ENCODE data around the gene MYRF.

MYRF gene

GRCh38 chr11:61709110-61709509 lies 43.3 kb upstream of the MYRF start:
- Mint-ChIP-seq H3K36me3 (ENCODE audit: low read depth) (no peaks in the 10 kb centered on the region), H3K4me1 (peaks cover 18% of the 10 kb centered on the region), H3K4me3 (no peak overlapping the region), H3K27ac (no peak overlapping the region), H3K9me3 (no peaks in the 10 kb centered on the region), H3K27me3 (ENCODE audit: low read depth) (peaks cover 20% of the 10 kb centered on the region)
- TF ChIP-seq CTCF (IDR thresholded peaks at IDR 0.05; ENCODE audit: unreplicated experiment in 3 of 3): no peak

DNA sequence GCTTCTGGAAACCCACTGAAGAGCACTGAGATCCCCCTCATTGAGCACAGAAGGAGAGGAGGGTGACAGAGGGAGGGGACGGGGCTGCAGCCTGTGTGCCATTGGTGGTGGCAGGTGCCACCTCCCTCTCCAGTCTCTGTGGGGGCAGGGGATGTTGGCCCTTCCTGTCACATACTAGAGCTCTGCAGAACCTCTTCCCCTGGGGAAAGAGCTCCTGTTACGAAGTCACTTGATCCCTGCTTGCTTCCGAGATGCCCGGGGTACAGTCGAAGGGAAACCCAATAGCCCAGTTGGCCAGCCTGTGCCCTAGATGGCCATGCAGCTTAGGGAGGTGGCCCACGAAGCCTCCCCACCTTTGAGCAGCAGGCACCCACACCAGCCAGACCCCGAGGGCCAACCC lies 42.9 kb upstream of the MYRF start:
- TF ChIP-seq CTCF (IDR thresholded peaks at IDR 0.05; ENCODE audit: unreplicated experiment in 3 of 3): no peak
- H3K27ac Mint-ChIP-seq: no peak overlapping the region
- no peak overlapping the region for H3K4me3 Mint-ChIP-seq
- peaks cover 18% of the 10 kb centered on the region for H3K4me1 Mint-ChIP-seq
- peaks cover 22% of the 10 kb centered on the region for H3K27me3 Mint-ChIP-seq (ENCODE audit: low read depth)
- no peaks in the 10 kb centered on the region for H3K36me3 Mint-ChIP-seq (ENCODE audit: low read depth)
- no peaks in the 10 kb centered on the region for H3K9me3 Mint-ChIP-seq

DNA sequence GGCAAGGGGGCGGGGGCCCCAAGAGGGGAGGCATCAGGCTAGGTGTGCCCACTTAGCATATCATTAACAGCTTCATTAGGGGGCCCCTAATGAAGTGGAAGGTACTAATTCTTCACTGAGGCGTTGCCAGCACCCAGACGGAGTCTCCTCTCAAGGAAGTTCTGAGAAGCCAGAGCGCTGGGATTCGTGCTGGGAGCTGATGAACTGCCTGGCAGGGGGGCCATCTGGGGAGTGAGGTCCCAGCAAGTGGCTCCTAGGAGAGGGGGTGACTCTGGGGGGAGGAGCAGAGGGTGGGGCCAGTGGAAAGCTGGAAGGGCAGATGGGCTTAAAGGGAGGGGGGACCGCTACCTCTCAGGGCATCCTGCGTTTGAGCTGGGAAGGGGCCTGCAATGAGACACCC lies 42.4 kb upstream of the MYRF start:
- no peak overlapping the region for H3K27ac Mint-ChIP-seq
- H3K36me3 Mint-ChIP-seq (ENCODE audit: low read depth): no peaks in the 10 kb centered on the region
- H3K4me1 Mint-ChIP-seq: peaks cover 18% of the 10 kb centered on the region
- TF ChIP-seq CTCF (IDR thresholded peaks at IDR 0.05; ENCODE audit: unreplicated experiment in 3 of 3): no peak
- peaks cover 22% of the 10 kb centered on the region for H3K27me3 Mint-ChIP-seq (ENCODE audit: low read depth)
- H3K9me3 Mint-ChIP-seq: no peaks in the 10 kb centered on the region
- no peak overlapping the region for H3K4me3 Mint-ChIP-seq

GRCh38 chr11:61711037-61711436 lies 41.4 kb upstream of the MYRF start:
- Mint-ChIP-seq H3K36me3 (ENCODE audit: low read depth) (no peaks in the 10 kb centered on the region), H3K9me3 (no peaks in the 10 kb centered on the region), H3K4me3 (no peak overlapping the region), H3K27me3 (ENCODE audit: low read depth) (peaks cover 15% of the 10 kb centered on the region), H3K27ac (no peak overlapping the region), H3K4me1 (peaks cover 10% of the 10 kb centered on the region)
- TF ChIP-seq CTCF (IDR thresholded peaks at IDR 0.05; ENCODE audit: unreplicated experiment in 3 of 3): no peak

DNA sequence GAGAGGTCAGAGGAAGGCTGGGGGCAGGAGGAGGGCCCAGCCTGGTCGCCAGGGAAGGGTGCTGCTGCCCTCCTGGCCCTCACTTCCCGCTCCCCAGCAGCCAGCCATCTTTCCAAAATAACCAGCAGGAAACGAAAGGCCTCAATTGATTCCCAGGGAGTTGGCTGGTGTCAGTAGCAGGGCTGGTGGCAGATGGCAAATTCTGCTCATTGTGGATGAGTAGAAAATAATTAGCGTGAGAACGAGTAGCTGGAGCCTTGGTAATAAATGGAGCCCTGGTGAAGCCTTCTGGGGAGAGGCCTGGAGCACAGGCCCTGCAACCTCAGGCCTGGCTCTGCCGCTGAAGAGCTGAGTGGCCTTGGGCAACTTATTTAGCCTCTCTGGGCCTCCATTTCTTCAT lies 40.9 kb upstream of the MYRF start:
- Mint-ChIP-seq H3K9me3 (no peaks in the 10 kb centered on the region), H3K27me3 (ENCODE audit: low read depth) (peaks cover 14% of the 10 kb centered on the region), H3K27ac (no peak overlapping the region), H3K36me3 (ENCODE audit: low read depth) (no peaks in the 10 kb centered on the region), H3K4me1 (peaks cover 10% of the 10 kb centered on the region), H3K4me3 (no peak overlapping the region)
- TF ChIP-seq CTCF (IDR thresholded peaks at IDR 0.05; ENCODE audit: unreplicated experiment in 3 of 3): no peak

DNA sequence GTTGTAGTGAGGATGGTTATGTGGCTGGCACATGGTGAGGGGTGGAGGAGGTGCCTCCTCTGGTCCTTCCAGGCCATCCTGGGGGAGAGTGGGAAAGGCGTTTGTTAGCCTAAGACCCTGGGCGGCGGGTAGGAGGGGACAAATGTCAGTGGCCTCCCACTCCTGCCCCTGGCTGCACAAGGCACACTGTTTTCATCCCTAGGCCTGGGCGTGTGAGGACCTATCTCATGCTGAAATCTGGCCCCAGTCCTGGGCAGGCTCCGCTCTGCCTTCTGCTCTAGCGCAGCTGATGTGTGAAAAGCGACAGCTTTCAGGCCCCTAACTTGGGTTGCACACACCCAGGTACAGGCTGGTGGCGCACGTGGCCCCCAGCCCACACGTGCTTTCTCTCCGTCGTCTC lies 40.1 kb upstream of the MYRF start:
- Mint-ChIP-seq H3K9me3 (no peaks in the 10 kb centered on the region), H3K27me3 (ENCODE audit: low read depth) (peaks cover 14% of the 10 kb centered on the region), H3K4me3 (no peak overlapping the region), H3K36me3 (ENCODE audit: low read depth) (no peaks in the 10 kb centered on the region), H3K4me1 (peaks cover 12% of the 10 kb centered on the region), H3K27ac (no peak overlapping the region)
- no peak for TF ChIP-seq CTCF (IDR thresholded peaks at IDR 0.05; ENCODE audit: unreplicated experiment in 3 of 3)

Data from nephron (organoid).